Measurements from ENCODE around the gene NFATC2. TPM values are rescaled to one million over a fixed set of nuclear protein-coding genes. Genes with fewer than 3 reads are reported as not detected.

NFATC2 gene
- total and polyA plus RNA-seq, 2 experiments from 2014 or later = 0.52 to 0.59 TPM

DNA sequence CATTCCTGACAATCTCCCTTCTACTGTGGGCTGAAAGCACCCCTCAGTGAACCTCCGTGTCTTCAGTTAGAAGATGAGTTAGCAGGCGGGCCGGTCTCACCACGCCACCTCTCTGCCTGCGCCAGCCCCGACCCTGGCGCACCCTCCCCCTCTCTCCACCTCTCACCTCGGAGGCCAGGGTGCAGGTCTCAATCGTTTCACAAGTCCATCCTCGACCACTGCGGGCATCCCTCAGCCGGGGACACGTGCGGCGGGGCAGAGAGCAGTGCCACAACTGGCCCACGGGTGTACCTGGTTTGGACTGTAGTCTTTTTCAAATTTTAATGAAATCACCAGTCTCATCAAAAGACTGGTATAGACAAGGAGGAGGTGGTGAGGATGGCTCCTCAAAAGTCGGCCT is 34.4 kb downstream of the NFATC2 start (continued):
- TF ChIP-seq, protein P1, sequence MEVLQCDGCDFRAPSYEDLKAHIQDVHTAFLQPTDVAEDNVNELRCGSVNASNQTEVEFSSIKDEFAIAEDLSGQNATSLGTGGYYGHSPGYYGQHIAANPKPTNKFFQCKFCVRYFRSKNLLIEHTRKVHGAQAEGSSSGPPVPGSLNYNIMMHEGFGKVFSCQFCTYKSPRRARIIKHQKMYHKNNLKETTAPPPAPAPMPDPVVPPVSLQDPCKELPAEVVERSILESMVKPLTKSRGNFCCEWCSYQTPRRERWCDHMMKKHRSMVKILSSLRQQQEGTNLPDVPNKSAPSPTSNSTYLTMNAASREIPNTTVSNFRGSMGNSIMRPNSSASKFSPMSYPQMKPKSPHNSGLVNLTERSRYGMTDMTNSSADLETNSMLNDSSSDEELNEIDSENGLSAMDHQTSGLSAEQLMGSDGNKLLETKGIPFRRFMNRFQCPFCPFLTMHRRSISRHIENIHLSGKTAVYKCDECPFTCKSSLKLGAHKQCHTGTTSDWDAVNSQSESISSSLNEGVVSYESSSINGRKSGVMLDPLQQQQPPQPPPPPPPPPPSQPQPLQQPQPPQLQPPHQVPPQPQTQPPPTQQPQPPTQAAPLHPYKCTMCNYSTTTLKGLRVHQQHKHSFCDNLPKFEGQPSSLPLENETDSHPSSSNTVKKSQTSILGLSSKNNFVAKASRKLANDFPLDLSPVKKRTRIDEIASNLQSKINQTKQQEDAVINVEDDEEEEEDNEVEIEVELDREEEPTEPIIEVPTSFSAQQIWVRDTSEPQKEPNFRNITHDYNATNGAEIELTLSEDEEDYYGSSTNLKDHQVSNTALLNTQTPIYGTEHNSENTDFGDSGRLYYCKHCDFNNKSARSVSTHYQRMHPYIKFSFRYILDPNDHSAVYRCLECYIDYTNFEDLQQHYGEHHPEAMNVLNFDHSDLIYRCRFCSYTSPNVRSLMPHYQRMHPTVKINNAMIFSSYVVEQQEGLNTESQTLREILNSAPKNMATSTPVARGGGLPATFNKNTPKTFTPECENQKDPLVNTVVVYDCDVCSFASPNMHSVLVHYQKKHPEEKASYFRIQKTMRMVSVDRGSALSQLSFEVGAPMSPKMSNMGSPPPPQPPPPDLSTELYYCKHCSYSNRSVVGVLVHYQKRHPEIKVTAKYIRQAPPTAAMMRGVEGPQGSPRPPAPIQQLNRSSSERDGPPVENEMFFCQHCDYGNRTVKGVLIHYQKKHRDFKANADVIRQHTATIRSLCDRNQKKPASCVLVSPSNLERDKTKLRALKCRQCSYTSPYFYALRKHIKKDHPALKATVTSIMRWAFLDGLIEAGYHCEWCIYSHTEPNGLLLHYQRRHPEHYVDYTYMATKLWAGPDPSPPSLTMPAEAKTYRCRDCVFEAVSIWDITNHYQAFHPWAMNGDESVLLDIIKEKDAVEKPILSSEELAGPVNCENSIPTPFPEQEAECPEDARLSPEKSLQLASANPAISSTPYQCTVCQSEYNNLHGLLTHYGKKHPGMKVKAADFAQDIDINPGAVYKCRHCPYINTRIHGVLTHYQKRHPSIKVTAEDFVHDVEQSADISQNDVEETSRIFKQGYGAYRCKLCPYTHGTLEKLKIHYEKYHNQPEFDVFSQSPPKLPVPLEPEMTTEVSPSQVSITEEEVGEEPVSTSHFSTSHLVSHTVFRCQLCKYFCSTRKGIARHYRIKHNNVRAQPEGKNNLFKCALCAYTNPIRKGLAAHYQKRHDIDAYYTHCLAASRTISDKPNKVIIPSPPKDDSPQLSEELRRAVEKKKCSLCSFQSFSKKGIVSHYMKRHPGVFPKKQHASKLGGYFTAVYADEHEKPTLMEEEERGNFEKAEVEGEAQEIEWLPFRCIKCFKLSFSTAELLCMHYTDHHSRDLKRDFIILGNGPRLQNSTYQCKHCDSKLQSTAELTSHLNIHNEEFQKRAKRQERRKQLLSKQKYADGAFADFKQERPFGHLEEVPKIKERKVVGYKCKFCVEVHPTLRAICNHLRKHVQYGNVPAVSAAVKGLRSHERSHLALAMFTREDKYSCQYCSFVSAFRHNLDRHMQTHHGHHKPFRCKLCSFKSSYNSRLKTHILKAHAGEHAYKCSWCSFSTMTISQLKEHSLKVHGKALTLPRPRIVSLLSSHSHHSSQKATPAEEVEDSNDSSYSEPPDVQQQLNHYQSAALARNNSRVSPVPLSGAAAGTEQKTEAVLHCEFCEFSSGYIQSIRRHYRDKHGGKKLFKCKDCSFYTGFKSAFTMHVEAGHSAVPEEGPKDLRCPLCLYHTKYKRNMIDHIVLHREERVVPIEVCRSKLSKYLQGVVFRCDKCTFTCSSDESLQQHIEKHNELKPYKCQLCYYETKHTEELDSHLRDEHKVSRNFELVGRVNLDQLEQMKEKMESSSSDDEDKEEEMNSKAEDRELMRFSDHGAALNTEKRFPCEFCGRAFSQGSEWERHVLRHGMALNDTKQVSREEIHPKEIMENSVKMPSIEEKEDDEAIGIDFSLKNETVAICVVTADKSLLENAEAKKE (CRISPR knock-in tag; IDR thresholded peaks at IDR 0.05) = no peak
- TF ChIP-seq ZNF331 (CRISPR knock-in tag; IDR thresholded peaks at IDR 0.05; ENCODE audit: low read depth) (no peak), STAT1 (IDR thresholded peaks at IDR 0.05; ENCODE audit: unreplicated experiment) (no peak), POLR2AphosphoS5 (IDR thresholded peaks at IDR 0.05; ENCODE audit: low read depth) (no peak), JUNB (IDR thresholded peaks at IDR 0.05; ENCODE audit: unreplicated experiment) (no peak), EZH2 (IDR thresholded peaks at IDR 0.05; ENCODE audit: low read depth, unreplicated experiment) (no peak), CREB1 (CRISPR knock-in tag; IDR thresholded peaks at IDR 0.05; ENCODE audit: low read depth) (no peak)
- TF ChIP-seq, protein P2, sequence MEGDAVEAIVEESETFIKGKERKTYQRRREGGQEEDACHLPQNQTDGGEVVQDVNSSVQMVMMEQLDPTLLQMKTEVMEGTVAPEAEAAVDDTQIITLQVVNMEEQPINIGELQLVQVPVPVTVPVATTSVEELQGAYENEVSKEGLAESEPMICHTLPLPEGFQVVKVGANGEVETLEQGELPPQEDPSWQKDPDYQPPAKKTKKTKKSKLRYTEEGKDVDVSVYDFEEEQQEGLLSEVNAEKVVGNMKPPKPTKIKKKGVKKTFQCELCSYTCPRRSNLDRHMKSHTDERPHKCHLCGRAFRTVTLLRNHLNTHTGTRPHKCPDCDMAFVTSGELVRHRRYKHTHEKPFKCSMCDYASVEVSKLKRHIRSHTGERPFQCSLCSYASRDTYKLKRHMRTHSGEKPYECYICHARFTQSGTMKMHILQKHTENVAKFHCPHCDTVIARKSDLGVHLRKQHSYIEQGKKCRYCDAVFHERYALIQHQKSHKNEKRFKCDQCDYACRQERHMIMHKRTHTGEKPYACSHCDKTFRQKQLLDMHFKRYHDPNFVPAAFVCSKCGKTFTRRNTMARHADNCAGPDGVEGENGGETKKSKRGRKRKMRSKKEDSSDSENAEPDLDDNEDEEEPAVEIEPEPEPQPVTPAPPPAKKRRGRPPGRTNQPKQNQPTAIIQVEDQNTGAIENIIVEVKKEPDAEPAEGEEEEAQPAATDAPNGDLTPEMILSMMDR (conservative IDR thresholded peaks at IDR 0.05; ENCODE audit: low read depth in 2 of 2) = no peak
